ENCODE results near the gene FUT7.

DNA sequence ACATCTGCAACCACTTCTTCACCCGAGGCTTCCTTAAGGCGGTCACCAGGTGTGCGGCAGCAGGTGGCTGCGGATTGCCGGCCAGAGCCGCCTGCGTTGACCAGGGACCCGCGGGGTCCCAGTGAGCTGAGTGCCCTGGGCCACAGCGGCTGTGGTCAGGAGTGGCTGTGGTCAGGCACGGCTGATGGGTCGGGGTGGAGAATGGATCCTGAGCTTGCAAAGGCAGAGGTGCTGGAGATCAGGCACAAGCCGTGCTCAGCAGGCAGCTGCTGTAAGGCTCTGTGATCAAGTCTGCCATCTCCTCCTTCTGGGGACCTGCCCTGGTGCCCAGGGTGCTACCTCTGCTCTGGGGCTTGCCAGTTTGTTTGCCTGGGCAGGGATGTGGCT is 47.5 kb upstream of the FUT7 start:
- TF ChIP-seq, protein P1, sequence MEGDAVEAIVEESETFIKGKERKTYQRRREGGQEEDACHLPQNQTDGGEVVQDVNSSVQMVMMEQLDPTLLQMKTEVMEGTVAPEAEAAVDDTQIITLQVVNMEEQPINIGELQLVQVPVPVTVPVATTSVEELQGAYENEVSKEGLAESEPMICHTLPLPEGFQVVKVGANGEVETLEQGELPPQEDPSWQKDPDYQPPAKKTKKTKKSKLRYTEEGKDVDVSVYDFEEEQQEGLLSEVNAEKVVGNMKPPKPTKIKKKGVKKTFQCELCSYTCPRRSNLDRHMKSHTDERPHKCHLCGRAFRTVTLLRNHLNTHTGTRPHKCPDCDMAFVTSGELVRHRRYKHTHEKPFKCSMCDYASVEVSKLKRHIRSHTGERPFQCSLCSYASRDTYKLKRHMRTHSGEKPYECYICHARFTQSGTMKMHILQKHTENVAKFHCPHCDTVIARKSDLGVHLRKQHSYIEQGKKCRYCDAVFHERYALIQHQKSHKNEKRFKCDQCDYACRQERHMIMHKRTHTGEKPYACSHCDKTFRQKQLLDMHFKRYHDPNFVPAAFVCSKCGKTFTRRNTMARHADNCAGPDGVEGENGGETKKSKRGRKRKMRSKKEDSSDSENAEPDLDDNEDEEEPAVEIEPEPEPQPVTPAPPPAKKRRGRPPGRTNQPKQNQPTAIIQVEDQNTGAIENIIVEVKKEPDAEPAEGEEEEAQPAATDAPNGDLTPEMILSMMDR (IDR thresholded peaks at IDR 0.05), result no peak
- no peak for TF ChIP-seq POLR2A (IDR thresholded peaks at IDR 0.05)
